ENCODE data around the gene PLEKHG4B.
"Not testable (repeated sequence)": the region's sequence is repeated elsewhere in the genome, so short reads cannot be mapped to it uniquely, and the experiment has no call there.

Gene PLEKHG4B

DNA sequence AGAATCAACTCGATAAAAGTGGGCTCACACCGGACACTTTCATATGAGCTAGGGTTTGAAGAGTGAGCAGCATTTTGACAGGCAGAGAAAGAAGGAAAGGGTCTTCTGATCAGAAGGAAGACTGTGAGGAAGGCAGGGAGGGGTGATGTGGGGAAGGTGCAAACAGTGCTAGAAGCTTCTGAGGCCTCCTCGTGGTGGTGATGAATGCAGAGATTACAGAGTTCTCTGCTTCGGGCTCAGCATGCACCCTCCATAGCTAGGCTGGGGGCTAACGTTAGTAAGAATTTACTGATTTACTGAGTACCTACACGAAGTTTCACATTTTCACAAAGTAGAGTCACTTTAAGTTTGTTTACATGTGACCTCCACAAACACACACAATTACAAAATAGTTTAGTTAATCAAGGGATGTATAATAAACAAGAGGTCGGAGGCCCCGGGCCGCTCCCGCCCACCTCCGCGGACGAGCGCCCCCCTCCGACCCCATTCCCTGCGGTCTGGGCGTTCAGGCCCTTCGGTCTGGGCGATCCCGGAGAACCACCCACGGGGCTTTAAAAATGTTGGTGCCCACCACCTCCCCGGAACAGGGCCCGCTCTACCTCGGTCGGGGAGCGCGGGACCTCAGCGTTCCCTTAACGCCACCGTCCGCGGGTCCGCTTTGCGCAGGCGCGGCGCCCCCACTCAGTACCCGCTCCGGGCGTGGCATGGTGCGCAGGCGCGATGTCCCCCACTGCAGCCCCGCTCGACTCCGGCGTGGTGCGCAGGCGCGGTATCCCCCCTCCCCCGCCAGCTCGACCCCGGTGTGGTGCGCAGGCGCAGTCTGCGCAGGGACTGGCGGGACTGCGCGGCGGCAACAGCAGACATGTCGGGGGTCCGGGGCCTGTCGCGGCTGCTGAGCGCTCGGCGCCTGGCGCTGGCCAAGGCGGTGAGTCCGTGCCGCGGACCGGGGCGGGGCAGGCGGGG, 125.8 kb downstream of the PLEKHG4B start, which contains the start of the genes CCDC127 and SDHA:
TSS of gene CCDC127 (minus strand) at position 660 of the 963 bp plus-strand sequence. CDS start 1,304 bp downstream, outside the sequence.
TSS of gene SDHA (plus strand) at position 827 of the 963 bp plus-strand sequence. CDS start at position 863, 36 bp downstream.
- CTCF ChIA-PET, result interaction anchor here (0.7 to 2.8 kb wide), 7 partner anchors 8 to 30 kb away, joined by 3 to 17 read pairs (median 5); no protein-coding TSS in a partner anchor

GRCh38 chr5:218457-219291, 126.7 kb downstream of the PLEKHG4B start:
- TF ChIP-seq CTCF (IDR thresholded peaks at IDR 0.05; ENCODE audit: control extremely low read depth, extremely low read depth, low read depth, missing control alignments), result no peak
- DNase-seq (ENCODE audit: extremely low spot score), result no peak
- ChIA-PET CTCF (interaction anchor here (0.7 to 2.8 kb wide), 9 partner anchors 9 to 65 kb away, joined by 3 to 17 read pairs (median 4); no protein-coding TSS in a partner anchor), POLR2A (interaction anchor here (0.6 kb wide), 1 partner anchor 253 kb away, joined by 8 read pairs; no protein-coding TSS in a partner anchor)

More for the DNA sequence above, 125.8 kb downstream of the PLEKHG4B start, which contains the start of the genes CCDC127 and SDHA:
- POLR2A ChIA-PET, result not testable (repeated sequence)
- peak; percentile 37 for TF ChIP-seq CTCF (IDR thresholded peaks at IDR 0.05; ENCODE audit: control extremely low read depth, extremely low read depth, low read depth, missing control alignments)
- peak; percentile 100 for DNase-seq (ENCODE audit: extremely low spot score)

- no peak for DNase-seq (ENCODE audit: extremely low spot score)
These were observed 127.5 kb downstream of the PLEKHG4B start for GRCh38 chr5:219460-219863.

GRCh38 chr5:219991-220390, 128.0 kb downstream of the PLEKHG4B start:
- TF ChIP-seq CTCF (IDR thresholded peaks at IDR 0.05; ENCODE audit: control extremely low read depth, extremely low read depth, low read depth, missing control alignments), result no peak
- POLR2A ChIA-PET, result no interaction called here
- CTCF ChIA-PET, result interaction anchor here (1.1 to 2.8 kb wide), 4 partner anchors 12 to 64 kb away, joined by 3 to 17 read pairs (median 5); no protein-coding TSS in a partner anchor
- no peak for DNase-seq (ENCODE audit: extremely low spot score)

More at GRCh38 chr5:219460-219863, 127.5 kb downstream of the PLEKHG4B start:
- POLR2A ChIA-PET, result interaction anchor here (0.6 kb wide), 1 partner anchor 252 kb away, joined by 8 read pairs; no protein-coding TSS in a partner anchor
- CTCF ChIA-PET, result interaction anchor here (1.1 to 2.8 kb wide), 5 partner anchors 11 to 65 kb away, joined by 3 to 17 read pairs (median 6); no protein-coding TSS in a partner anchor
- no peak for TF ChIP-seq CTCF (IDR thresholded peaks at IDR 0.05; ENCODE audit: control extremely low read depth, extremely low read depth, low read depth, missing control alignments)

- POLR2A ChIA-PET; CTCF ChIA-PET; DNase-seq (ENCODE audit: extremely low spot score): not testable (repeated sequence)
These were observed 131.2 kb downstream of the PLEKHG4B start for GRCh38 chr5:222951-223715.

DNA sequence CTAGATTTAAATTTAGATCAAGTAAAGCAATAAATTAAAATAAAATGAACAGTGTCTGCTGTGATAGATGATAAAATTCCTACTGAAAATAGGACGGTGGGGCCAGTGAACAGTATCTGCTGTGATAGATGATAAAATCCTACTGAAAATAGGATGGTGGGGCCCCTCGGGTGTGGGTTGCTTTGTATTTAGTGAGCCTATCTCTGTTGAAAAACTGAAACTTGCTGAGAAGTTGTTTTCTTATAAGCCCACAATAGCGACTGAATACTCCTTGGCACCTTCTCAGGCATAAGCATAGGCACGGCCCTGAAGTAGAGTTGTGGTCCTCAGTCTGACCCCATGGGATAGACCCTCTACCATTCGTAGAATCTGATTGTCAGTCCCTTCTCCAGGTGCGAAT, 131.8 kb downstream of the PLEKHG4B start:
- no peak for DNase-seq (ENCODE audit: extremely low spot score)
- CTCF ChIA-PET, result no interaction called here
- no peak for TF ChIP-seq CTCF (IDR thresholded peaks at IDR 0.05; ENCODE audit: control extremely low read depth, extremely low read depth, low read depth, missing control alignments)
- POLR2A ChIA-PET, result no interaction called here
